Activated CD4-positive, alpha-beta T cell treated with anti-CD3 and anti-CD28 coated beads, Interleukin-2, amount 50 U/mL, for 24 hours (primary cell): ENCODE results near the gene KCNJ10.

Experiments
- DNase-seq, 2 donors: peaks; one replicate each; pipeline ENCODE4 v3.0.0-alpha.2; 2020; ENCODE audit warnings: low read depth in 1 of 2, low spot score in 1 of 2

KCNJ10 gene

DNA sequence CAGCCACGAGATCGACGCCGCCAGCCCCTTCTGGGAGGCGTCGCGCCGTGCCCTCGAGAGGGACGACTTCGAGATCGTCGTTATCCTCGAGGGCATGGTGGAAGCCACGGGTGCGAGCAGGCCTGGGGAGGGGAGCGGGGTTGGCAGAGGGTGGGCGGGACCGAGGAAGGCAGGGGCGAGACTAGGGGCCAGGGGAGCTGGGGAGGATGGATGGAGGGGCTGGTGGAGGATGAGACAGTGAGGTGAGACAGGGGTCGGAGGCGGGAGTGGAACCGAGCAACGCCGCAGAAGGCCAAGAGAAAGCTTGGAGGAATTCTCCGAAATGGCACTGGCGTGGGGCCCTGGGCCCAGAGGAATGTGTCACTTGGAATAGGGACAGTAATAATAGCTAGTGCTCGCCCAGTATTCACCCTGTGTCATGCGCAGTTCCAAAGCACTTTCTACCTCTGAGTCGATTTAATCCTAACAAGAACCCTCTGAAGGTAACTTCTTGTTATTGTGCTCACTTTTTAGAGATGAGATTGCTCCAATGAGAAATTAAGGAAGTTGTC lies 14.9 kb upstream of the KCNJ10 start:
- DNase-seq, result no peak

DNA sequence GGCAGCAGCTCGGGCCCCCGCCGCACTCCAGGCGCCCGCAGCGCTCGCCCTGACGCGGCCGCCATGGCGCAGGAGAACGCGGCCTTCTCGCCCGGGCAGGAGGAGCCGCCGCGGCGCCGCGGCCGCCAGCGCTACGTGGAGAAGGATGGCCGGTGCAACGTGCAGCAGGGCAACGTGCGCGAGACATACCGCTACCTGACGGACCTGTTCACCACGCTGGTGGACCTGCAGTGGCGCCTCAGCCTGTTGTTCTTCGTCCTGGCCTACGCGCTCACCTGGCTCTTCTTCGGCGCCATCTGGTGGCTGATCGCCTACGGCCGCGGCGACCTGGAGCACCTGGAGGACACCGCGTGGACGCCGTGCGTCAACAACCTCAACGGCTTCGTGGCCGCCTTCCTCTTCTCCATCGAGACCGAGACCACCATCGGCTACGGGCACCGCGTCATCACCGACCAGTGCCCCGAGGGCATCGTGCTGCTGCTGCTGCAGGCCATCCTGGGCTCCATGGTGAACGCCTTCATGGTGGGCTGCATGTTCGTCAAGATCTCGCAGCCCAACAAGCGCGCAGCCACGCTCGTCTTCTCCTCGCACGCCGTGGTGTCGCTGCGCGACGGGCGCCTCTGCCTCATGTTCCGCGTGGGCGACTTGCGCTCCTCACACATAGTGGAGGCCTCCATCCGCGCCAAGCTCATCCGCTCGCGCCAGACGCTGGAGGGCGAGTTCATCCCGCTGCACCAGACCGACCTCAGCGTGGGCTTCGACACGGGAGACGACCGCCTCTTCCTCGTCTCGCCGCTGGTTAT lies 14.2 kb upstream of the KCNJ10 start:
- peak; percentile 51 to 52 for DNase-seq

DNA sequence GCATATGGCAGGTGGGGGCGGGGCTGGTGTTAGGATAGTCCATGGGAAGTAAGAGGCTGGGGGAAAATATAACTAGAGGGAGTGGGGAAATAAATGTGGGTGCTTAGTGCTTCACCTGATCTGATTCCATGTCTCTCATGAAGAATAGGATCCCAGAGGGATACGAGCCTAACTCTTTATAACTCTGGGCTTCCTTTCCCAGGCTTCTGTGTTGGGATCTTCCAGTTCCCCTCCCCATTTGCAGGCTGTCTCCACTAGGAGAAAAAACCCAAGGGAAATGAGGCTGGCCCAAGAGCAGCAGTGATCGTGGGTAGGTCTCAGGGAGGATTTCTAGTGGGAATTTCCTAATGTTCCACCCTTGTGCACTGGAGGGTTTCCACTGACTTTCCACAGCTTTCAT lies 13.0 kb upstream of the KCNJ10 start:
- no peak for DNase-seq

GRCh38 chr1:160082487-160082886 lies 12.5 kb upstream of the KCNJ10 start:
- no peak for DNase-seq

- DNase-seq, result no peak
These were observed 11.4 kb upstream of the KCNJ10 start, which contains the start of gene KCNJ9 for GRCh38 chr1:160081261-160081936. TSS of gene KCNJ9 (plus strand) at chr1:160081538. CDS start at chr1:160084031, 2,493 bp downstream.

DNA sequence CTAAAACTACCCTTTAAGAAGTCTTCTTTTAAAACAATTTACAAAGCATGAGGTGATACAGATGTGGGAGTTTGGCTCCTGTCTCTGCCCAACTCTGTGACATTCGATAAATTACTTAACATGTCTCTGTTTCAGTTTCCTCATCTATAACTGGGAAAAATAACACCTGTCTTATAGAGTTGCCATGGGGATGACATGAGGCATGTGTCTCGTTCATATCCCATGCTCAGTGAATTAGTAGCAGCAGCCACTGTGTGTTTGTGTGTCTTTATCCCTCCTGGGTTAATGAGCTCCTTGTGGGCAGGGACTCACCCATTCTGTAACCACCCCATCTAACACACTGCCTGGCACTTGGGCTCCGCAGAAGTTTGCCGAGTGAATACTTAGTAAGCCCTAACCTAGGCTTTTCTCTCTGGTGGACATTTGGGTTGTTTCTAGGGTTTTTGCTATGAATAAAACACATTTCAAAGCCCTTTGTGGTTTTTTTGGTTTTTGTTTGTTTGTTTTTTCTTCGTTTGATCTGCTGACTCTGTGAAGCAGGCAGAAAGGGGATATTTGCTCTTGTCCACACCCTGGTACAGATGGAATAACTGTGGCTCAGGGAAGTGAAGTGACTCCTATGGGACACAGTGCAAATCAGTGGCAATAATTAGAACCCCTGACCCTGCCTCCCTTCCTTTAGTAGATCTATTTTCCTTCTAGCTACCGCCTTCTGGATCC lies 10.6 kb upstream of the KCNJ10 start:
- DNase-seq, result no peak

- DNase-seq, result no peak
These were observed 9.5 kb upstream of the KCNJ10 start for GRCh38 chr1:160079448-160079847.

GRCh38 chr1:160078512-160079195 lies 8.7 kb upstream of the KCNJ10 start:
- peak in 1 of 2 donors; percentile 47 for DNase-seq

GRCh38 chr1:160077486-160077885 lies 7.5 kb upstream of the KCNJ10 start:
- DNase-seq, result no peak

DNA sequence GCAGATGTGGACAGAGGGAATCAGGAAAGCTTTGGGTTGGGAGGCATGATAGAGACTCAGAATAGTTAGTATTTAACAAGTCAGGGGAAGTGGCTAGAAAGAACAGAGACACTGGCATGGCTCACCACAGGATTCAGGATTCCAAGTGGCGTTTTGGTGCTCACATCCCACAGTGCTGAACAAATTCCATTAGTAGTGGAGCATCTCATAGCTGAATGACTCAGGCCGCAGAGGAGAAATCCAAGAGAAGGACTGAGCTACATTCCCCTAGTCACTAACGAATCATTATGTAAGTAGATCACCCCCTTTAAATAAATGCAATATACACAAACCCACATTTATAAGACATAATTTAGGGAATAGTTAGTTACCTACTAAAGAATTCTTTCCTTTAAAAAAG lies 6.3 kb upstream of the KCNJ10 start:
- no peak for DNase-seq

GRCh38 chr1:160075836-160076235 lies 5.9 kb upstream of the KCNJ10 start:
- no peak for DNase-seq

DNA sequence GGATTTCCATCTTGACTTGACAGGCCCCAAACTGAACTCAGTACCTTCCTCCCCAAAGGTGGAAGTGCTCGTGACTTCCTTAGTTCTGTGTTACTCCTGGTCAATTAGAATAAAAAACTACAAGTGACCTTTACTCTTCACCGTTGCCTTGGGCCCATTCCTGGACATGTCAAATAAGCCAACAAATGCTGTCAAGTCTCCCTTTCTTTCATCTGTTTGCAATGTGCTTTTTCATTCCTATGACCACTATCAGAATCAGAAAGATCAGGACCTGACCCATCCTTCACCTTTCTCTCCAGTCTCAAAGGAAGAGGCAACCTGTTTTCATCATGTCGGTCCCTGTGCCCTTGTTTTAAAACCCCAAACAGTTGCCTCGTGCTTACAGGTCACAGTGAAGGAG lies 4.9 kb upstream of the KCNJ10 start:
- DNase-seq, result no peak

DNA sequence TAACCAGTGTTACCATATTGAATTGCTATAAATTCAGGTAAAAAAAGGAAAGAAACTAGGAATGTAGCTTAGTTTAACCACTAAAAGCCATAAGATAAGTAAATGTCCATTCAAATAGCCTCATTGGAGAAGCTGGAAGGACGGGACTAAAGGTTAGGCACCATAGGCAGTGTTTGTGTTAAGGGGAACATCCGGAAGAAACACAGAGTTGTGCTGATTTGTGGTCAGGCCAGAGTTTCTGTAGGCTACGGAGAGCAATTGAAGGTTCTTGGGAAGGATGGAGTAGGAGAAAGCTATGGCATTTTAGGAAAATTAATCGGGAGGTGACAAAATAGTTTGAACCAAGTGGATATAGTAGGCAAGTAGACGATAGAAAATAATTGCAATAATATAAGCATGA lies 1.3 kb upstream of the KCNJ10 start:
- DNase-seq, result no peak

GRCh38 chr1:160070243-160071163 lies 543 bp upstream of the KCNJ10 start:
- peak; percentile 20 to 44 for DNase-seq

- DNase-seq, result no peak
These were observed 1.7 kb downstream of the KCNJ10 start for GRCh38 chr1:160068225-160068624.

GRCh38 chr1:160066829-160067745 lies 2.9 kb downstream of the KCNJ10 start:
- DNase-seq, result no peak

GRCh38 chr1:160064746-160065145 lies 5.2 kb downstream of the KCNJ10 start:
- DNase-seq, result no peak

DNA sequence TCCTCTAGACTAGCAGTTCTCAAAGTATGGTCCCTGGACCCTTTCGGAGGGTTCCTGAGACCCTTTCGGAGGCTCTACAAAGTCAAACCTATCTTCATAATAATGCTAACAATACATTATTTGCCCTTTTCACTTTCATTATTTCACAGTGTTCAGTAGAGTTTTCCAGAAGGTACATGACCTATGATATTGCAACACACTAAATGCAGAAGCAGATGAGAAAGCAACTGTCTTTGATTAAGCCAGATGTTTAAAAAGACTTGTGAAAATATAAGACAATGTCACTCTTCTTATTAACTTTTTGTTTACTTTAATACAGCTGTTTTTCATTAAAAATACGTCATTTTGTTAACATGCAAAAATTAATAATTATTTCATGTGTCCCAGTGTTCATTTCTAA lies 5.8 kb downstream of the KCNJ10 start:
- no peak for DNase-seq

DNA sequence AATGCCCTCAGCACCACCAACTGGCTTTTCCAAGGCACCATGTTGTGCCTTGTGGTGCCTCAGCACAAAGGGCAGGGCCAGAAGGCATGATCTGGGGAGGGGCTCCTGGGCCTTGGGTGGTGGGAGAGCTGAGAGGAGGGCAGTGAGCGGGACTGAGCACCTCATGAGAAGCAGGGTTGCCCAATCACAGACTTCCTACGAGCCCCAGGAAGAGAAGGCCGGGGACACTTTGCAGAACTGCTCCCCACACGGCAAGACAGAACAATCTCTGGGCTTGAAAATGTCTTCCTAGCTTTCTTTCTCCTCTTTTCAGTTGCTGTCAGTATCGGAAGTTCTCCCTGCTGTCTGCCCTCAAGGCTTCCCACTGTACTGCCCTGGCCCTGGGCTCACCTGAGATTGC lies 6.8 kb downstream of the KCNJ10 start:
- no peak for DNase-seq
